Measurements from ENCODE around the gene MDFIC.

Gene MDFIC

DNA sequence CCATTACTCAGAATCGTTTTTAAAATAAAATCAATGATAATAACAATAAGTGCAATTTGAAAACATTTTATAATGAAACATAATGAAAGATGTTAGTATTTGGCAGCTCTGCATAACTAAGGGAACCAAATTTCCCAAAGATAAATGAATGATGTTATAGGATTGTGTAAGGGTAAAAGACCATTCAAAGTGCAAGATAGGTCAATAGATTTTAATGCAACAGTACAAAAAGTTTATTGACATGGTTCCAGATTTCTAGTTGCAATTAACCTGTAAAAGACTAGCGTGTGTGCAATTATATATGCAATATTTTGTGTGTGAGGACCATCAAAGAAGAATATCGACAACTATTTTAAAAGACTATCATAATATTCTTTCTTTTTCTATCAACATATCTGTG lies 122.3 kb downstream of the MDFIC start:
- DNase-seq: no peak

DNA sequence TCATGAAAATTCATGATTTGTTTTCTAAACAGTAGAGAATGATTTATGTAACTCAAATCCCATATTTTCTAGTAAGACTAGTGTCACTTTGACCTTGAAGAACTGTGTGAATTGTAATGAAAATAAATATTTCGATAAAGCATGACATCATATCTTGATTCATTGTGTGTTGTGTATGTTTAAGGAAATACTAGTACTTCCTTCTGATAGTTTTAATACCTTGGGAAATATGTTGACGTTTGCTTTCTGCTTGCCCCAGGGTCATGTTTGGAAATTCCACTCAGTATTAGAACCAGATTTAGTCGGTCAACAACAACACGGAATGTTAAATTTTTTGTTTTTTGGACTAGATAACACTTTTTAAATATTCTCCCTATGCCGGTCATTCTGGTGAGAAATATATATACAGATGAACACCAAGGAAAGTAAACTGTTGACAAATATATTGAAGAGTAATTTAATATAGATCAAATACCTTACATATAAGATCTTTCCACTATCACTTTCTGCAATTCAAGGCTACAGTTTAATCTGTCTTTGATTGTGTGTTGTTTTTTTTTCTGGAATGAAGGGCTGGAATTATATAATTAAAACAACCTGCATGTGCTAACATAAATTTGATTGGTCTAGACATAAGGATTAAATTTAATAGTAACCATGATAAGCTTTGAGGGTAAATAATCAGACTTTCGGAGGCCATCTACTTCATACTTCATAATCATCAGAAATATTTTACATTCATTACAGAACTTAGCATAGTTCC lies 126.2 kb downstream of the MDFIC start:
- no peak for DNase-seq

DNA sequence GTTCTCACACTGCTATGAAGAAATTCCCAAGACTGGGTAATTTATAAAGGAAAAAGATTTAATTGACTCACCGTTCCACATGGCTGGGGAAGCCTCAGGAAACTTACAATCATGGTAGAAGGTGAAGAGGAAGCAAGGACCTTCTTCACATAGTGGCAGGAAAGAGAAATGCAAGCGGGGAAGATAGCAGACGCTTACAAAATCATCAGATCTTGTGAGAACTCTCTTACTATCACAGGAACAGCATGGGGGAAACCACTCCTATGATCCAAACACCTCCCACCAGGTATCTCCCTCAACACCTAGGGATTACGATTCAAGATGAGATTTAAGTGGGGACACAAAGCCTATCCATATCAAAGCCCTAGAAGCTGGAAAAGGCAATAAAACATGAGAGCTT lies 130.8 kb downstream of the MDFIC start:
- no peak for DNase-seq

DNA sequence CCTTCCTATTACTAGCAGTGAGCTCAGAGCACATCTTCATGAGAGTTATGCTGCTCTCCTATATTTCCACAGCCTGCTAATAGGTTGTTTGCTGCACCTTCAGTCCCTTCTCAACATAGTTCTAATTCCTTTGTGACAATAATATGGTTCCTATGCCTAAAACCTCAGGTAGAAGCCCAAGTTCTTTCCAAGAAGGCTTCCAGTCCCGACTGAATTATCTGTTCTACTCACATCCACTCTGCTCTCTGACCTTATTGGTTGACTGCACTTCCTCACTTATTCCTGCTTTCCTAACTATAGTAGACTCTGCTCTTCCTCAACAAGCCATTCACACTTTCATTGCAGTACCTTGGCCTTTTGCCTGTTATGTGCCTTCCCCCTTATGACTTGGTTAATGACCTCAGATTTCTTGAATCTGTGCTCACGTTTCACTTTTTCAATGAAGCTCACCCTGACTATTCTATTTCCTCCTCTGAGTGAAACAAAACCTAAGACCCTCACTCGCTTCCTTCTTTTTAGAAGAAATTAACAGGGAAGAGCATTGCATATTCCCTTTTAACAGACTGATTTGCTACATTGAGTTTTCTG lies 132.7 kb downstream of the MDFIC start:
- DNase-seq: no peak

DNA sequence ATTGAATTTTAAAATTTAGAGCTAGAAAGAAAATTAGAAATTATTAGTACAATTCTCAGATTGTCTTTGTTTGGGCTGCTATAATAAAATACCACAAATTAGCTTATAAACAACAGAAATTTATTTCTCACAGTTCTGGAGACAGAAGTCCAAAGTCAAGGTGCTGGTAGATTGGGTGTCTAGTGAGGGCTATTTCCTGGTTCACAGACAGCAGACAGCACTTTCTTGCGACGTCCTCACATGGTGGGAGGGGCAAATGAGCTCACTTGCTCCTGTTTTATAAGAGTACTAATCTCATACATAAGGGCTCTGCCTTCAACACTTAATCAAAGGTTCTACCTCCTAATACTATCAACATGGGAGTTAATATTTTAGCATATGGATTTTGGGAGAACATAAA lies 134.1 kb downstream of the MDFIC start:
- DNase-seq: no peak

DNA sequence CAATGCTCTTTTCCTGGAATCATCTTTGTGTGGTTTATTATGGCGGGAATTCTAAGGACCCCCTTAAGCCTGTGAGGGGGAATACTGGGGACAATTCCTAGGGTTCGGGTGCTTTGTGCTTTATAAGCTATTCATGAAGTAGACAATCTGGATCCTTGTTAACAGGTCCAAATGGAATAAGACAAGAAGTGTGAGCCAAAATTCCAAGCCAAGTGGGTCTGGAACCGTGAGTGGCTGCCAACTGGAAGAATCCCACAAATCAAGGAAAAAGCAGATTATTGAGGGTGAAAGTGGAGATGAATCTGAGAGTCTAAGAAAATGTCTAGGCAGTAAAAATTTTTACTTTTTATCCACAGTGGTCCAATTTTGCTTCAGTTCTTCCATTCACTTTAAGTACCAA lies 136.8 kb downstream of the MDFIC start:
- peak in 1 of 2 experiments; percentile 15 for DNase-seq

DNA sequence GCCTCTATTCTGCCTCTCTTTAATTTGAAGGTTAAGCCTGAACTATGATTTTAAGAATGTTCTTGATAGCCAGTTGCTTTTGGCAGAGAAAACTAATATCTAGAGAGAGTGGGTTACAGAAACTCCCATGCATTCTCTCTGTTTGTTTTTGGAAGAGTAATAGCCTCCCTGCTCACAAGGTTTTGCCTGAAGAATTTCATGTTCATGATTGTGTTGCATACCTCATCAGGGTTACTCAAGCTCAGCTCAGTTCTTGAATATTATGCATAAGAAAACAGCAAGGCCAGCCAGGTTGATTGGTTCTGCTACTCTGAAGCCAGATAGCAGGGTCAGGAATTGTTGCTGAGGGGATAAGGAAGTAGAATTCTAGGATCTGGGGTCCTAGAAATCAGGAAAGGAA lies 137.4 kb downstream of the MDFIC start:
- DNase-seq: no peak

DNA sequence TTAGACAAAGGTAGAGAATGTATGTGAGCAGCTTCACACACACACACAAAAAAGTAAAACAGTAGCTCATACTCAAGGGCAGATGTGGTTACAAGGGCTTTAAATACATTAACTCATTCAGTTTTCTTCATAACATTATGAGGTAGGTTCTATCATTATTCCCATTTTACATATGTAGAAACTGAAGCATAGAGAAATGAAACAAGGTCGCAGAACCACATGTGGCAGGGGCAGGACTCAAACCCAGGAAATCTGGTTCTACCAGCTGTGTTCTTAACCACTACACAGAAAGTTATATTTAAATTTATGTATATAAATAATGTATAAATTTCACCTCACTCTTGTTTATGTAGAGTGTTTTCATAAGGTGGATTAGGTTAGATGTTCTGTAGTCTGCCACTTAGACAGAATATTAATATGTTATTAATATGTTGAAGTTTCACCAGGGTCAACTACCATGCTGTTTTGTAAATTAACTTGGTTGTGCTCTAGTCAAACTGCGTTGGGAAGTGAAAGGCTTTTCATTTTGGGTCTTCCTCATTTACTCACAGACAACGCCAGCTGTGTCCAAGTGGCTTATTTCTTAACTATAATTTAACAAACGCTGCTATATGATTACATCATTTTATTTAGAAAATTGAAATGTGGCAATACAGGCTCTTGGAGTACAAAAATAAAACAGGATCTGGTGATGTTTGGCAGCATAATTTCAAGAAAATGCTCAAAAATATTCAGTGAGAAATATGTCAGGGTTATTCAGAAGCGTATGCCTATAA lies 138.4 kb downstream of the MDFIC start:
- no peak for DNase-seq

DNA sequence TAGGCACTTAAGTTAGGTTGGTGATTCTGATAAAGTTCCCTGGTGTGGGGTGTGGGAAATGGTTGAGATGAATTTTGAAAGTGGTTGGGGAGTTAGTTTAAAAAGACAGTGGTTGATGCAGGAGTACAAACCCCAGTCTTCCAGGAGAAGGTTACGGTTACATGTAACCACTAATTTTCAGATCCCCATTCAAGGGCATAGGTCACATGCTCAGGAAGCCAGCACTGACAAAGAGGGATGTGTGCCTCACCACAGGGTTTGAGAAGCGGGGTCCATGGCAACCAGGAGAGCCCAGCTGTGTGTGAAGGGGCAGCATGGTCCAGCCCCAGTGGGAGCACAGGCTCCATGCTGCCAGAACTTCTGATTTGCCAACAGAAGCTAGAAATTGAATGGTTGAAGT lies 144.2 kb downstream of the MDFIC start:
- DNase-seq: no peak

DNA sequence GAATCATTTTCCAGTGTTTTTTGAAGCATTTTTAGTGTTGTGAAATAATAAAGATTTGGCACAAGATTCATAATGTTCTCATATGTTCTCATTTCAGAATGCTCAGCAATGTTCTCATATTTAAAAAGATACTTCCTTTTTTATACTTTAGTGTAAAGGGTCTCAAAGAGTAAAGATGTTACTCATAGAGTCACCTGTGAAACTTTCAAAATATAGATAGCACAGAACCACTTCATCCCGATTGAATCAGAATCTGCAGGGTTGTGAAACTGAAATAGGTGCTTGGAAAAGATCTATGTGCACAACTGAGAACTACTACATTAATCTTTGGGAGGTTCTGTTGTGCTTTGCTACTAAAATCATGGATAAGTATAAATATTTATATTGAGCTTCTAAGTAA lies 144.7 kb downstream of the MDFIC start:
- DNase-seq: no peak

DNA sequence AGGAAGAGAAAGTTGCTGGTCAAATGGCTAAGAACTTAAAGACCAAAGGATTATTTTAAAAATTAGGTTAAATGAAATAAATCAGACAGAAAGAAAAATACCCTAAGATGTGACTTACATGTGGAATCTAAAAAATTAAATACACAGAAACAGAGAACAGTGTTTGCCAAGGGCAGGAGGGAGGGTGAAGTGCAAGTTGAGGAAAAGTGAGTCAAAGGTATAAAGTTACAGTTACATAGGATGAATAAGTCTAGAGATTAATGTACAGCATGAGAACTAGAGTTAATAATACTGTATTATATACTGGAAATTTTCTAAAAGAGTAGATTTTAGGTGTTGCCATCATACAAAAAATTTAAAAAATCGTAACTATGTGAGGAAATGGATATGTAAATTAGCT lies 146.3 kb downstream of the MDFIC start:
- DNase-seq: no peak
